Brain microvascular endothelial cell (primary cell): Measurements from ENCODE around the gene ASPHD1.

Experiments
- DNase-seq: peaks from one replicate; pipeline ENCODE4 v3.0.0-alpha.2; 2020
- H3K27ac ChIP-seq: fragments of 250-450 bp; sonication (Bioruptor Pico); 2 replicates; pipeline ENCODE4 v1.5.1; 2020; ENCODE audit warnings: mild to moderate bottlenecking, moderate library complexity
- H3K27me3 ChIP-seq: fragments of 250-450 bp; sonication (Bioruptor Pico); replicated peaks from 2 replicates; pipeline ENCODE4 v1.5.1; 2020; ENCODE audit warnings: mild to moderate bottlenecking
- H3K36me3 ChIP-seq: fragments of 250-450 bp; sonication (Bioruptor Pico); replicated peaks from 2 replicates; pipeline ENCODE4 v1.5.1; 2020; ENCODE audit warnings: mild to moderate bottlenecking
- H3K4me3 ChIP-seq: 2 replicates; pipeline ENCODE4 v1.5.1; 2011; ENCODE audit warnings: low read depth, mild to moderate bottlenecking, control low read depth, low read length, moderate library complexity
- in situ Hi-C: cut with HindIII; loops from 2 replicates; pipeline ENCODE4 v1.10.0; 2017; ENCODE audit warnings: low sequenced_read_pairs, low pct_ligation_motif_present
- TF ChIP-seq, protein P1 (sequence below): IDR thresholded peaks from 2 replicates; pipeline ENCODE4 v1.5.1; 2011; ENCODE audit warnings: low read depth, mild to moderate bottlenecking, moderate library complexity, low read length, control low read depth, inconsistent platforms; ENCODE audit errors: missing control alignments

ASPHD1 gene

DNA sequence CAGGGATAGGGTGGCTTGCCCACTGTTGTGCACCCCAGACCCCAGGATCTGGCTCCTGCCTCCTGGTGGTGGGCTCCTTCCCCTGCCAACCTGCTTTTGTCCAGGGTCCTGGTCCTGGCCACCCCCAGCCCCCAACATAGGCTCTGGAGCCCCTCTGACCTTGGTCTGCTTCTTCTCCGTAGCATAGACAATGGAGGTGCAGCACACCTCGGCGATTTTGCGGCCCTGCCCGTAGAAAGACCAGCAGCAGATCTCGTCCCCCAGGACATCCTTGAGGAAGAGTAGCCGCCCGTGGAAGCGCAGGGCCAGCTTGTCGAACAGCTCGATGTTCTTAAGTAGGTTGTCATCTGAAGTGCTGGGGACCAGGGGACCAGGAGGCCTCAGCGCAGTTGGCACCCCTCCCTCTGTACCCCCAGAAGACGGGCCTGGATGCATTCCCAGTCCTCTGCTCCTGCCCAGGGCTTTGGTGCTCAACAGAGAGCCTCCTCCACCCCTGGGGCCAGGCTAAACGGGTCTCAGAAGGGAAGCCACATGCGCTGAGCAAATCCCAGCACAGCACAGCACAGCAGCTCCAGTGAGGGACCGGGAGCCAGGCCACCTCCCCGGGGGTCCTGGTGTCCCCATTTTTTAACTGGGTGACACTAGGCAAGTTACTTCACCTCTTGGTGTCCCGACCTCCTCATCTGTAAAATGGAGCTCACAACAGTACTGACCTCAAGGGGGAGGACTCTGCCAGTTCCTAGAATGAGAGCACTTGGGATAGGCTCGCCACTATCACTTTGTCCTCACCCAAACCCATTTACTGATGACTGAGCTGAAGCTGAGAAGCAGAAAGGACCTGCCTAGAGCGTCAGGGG lies 10.8 kb downstream of the ASPHD1 start:
- TF ChIP-seq, protein P1, sequence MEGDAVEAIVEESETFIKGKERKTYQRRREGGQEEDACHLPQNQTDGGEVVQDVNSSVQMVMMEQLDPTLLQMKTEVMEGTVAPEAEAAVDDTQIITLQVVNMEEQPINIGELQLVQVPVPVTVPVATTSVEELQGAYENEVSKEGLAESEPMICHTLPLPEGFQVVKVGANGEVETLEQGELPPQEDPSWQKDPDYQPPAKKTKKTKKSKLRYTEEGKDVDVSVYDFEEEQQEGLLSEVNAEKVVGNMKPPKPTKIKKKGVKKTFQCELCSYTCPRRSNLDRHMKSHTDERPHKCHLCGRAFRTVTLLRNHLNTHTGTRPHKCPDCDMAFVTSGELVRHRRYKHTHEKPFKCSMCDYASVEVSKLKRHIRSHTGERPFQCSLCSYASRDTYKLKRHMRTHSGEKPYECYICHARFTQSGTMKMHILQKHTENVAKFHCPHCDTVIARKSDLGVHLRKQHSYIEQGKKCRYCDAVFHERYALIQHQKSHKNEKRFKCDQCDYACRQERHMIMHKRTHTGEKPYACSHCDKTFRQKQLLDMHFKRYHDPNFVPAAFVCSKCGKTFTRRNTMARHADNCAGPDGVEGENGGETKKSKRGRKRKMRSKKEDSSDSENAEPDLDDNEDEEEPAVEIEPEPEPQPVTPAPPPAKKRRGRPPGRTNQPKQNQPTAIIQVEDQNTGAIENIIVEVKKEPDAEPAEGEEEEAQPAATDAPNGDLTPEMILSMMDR, result no peak
- H3K27me3 ChIP-seq, result no peaks in the 10 kb centered on the region
- no peak for DNase-seq
- in situ Hi-C loops, result no loop called here
- peaks cover 4% of the 10 kb centered on the region for H3K36me3 ChIP-seq
- H3K4me3 ChIP-seq, result no peak overlapping the region
- H3K27ac ChIP-seq, result no peak overlapping the region

DNA sequence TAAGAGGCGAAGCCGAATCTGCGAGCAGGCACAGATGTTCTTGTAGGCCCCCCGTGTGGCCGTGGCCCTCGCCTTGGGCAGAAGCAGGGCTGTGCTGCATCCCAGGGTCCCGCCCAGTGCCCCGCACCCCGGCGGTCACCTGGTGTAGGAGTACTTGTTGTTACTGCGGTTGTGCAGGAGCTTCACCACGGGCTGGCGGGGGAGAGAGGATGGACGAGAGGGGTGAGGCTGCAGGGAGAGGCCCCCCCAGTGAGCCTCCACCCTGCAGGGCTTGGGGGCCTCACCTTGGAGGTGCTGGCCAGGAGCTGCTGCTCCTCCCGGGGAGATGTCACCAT lies 11.4 kb downstream of the ASPHD1 start:
- in situ Hi-C loops, result no loop called here
- H3K27me3 ChIP-seq, result no peaks in the 10 kb centered on the region
- TF ChIP-seq, protein P1, result no peak
- DNase-seq, result no peak
- H3K4me3 ChIP-seq, result no peak overlapping the region
- H3K36me3 ChIP-seq, result peaks cover 5% of the 10 kb centered on the region
- H3K27ac ChIP-seq, result no peak overlapping the region

DNA sequence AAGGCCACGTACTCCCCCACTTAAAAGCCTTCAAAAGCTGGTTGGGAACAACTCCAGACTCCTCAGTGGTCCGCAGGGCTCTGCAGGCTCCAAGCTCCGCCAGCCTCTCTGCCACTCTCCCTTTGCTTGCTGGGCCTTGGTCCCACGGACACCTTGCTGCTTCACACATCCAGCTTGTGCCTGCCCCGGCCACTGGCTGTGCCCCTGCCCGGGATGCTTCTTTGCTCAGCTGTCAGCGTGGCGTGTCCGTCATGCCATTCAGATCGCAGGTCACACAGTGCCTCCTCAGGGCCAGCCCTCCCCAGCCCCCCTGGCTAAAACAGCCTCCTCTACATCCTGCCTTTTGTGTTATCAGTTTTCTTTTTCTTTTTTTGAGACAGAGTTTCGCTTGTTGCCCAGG lies 11.8 kb downstream of the ASPHD1 start:
- Histone ChIP-seq H3K36me3 (peaks cover 9% of the 10 kb centered on the region), H3K27me3 (no peaks in the 10 kb centered on the region), H3K4me3 (no peak overlapping the region), H3K27ac (no peak overlapping the region)
- TF ChIP-seq, protein P1, result no peak
- no peak for DNase-seq
- in situ Hi-C loops, result no loop called here

DNA sequence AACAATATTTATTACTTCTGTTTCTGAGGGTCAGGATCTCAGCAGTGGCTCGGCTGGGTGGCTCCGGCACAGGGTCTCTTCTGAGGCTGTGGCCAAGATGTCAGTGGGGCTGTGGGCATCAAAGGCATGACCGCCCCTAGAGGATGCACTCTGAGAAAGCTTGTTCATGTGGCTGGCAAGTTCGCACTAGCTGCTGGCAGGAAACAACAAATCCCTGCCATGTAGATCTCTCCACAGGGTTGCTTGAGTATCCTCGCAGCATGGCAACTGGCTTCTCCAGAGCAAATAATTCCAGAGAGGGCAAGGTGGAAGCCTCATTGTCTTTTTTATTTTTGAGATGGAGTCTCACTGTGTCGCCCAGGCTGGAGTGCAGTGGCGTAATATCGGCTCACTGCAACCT lies 13.2 kb downstream of the ASPHD1 start:
- H3K4me3 ChIP-seq, result no peak overlapping the region
- TF ChIP-seq, protein P1, result no peak
- no peaks in the 10 kb centered on the region for H3K27me3 ChIP-seq
- no peak for DNase-seq
- H3K36me3 ChIP-seq, result peaks cover 9% of the 10 kb centered on the region
- in situ Hi-C loops, result no loop called here
- H3K27ac ChIP-seq, result no peak overlapping the region

DNA sequence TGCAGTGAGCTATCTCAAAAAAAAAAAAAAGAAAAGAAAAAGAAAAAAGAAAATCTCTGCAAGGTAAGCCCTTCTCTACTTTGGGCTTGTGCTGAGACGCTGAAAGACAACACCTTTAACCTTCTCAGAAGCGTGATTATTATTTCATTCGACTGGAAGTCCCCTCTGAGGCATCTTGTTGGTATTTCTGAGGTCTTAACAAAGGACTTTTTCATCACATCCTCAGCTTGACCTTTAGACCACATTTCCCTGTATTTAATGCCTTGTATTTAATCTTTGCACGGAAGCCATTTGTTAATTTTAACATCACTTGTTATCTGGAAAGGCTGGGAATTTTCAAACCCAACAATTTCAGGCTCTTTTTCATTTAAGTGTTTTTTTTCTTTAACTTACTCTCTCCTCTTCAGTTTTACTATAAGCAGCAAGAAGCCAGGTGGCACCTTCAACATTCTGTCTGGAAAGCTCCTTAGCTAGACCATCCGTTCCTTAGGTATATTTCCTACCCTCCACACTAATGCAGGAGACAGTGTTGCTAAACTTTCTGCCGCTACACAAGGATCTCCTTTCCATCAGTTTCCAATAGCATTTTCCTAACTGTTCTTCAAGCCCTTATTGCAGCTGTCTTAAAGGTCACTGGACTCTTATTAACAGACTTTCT lies 15.4 kb downstream of the ASPHD1 start:
- TF ChIP-seq, protein P1, result no peak
- H3K36me3 ChIP-seq, result peaks cover 20% of the 10 kb centered on the region
- H3K27ac ChIP-seq, result peak overlapping the region; percentile 73
- H3K27me3 ChIP-seq, result no peaks in the 10 kb centered on the region
- in situ Hi-C loops, result no loop called here
- DNase-seq, result peak; percentile 51
- no peak overlapping the region for H3K4me3 ChIP-seq
